Endothelial cell of umbilical vein (primary cell): ENCODE measurements around the gene CEP350. TPM values are rescaled to one million over a fixed set of nuclear protein-coding genes. Genes with fewer than 3 reads are reported as not detected.

ENCODE experiments used
- BruUV-seq: library from RNA; stranded (reverse); fragments of 400-500 nt; replicated peaks from 2 replicates; lab custom pipeline; 2021; lab: Mats Ljungman, UMichigan
- CTCF ChIA-PET: fragments of 300-600, 350-600 bp; sonication (Branson Sonifier 250); formaldehyde crosslinking; loops from one replicate; lab custom pipeline; 2021; ENCODE audit warnings: antibody characterized with exemption, inconsistent platforms; lab: Charles Lee
- POLR2A ChIA-PET: fragments of 300-600, 350-600 bp; sonication (Branson Sonifier 250); formaldehyde crosslinking; loops from one replicate; lab custom pipeline; 2021; ENCODE audit warnings: antibody characterized with exemption, inconsistent platforms; lab: Charles Lee
- DNase-seq: peaks from one replicate; pipeline ENCODE4 v3.0.0-alpha.2; 2011; ENCODE audit warnings: low read depth, low spot score
- FAIRE-seq: peaks from 2 replicates; lab custom pipeline; 2011; peaks lifted over from hg19 to GRCh38; lab: Jason Lieb, UNC
- H2AFZ ChIP-seq: 2 replicates; pipeline ENCODE4 v1.6.0; 2012; ENCODE audit warnings: low read depth, low read length, control low read depth, inconsistent platforms
- H3K27ac ChIP-seq: 2 replicates; pipeline ENCODE4 v1.5.1; 2011; ENCODE audit warnings: low read depth, mild to moderate bottlenecking, control low read depth, low read length, moderate library complexity; ENCODE audit not compliant: insufficient read depth
- H3K27me3 ChIP-seq, 2 experiments: 2 replicates each; pipeline versions ENCODE4 v1.6.0 to v1.6.1; 2011; ENCODE audit warnings: low read length in 2 of 2, mixed read lengths in 1 of 2; ENCODE audit not compliant: control insufficient read depth in 2 of 2, insufficient read depth in 2 of 2
- H3K36me3 ChIP-seq, 2 experiments: 2 replicates in 1 of 2; 3 replicates in 1 of 2; pipeline ENCODE4 v1.5.1; 2011; ENCODE audit warnings: low read length in 2 of 2, mild to moderate bottlenecking in 1 of 2, moderate library complexity in 1 of 2; ENCODE audit not compliant: control insufficient read depth in 2 of 2, insufficient read depth in 2 of 2; ENCODE audit errors: extremely low read depth in 1 of 2
- H3K4me1 ChIP-seq: 3 replicates; pipeline ENCODE4 v1.5.1; 2011; ENCODE audit warnings: mild to moderate bottlenecking, low read length; ENCODE audit not compliant: control insufficient read depth, insufficient read depth; ENCODE audit errors: extremely low read depth
- H3K4me2 ChIP-seq: 2 replicates; pipeline ENCODE4 v1.6.1; 2011; ENCODE audit warnings: low read length, control low read depth, mixed read lengths; ENCODE audit not compliant: insufficient read depth
- H3K4me3 ChIP-seq, 3 experiments: fragments of 200-600 bp in 1 of 3; sonication (generic), shearing (Covaris generic) in 1 of 3; replicated peaks in 1 of 3; 2 replicates each; pipeline ENCODE4 v1.5.1; 2011 to 2016; ENCODE audit warnings: control low read depth in 3 of 3, low read length in 3 of 3, mild to moderate bottlenecking in 2 of 3, inconsistent platforms in 1 of 3, low read depth in 1 of 3, moderate library complexity in 1 of 3; ENCODE audit not compliant: insufficient read depth in 1 of 3
- H3K79me2 ChIP-seq: 2 replicates; pipeline ENCODE4 v1.6.0; 2012; ENCODE audit warnings: low read length, inconsistent platforms; ENCODE audit not compliant: control insufficient read depth, insufficient read depth
- H3K9ac ChIP-seq: replicated peaks from 2 replicates; pipeline ENCODE3; 2011; ENCODE audit warnings: low read length, control low read depth; ENCODE audit not compliant: insufficient read depth; ENCODE audit errors: extremely low read depth
- H3K9me1 ChIP-seq: replicated peaks from 3 replicates; pipeline ENCODE4 v1.6.0; 2011; ENCODE audit warnings: mild to moderate bottlenecking, low read length; ENCODE audit not compliant: control insufficient read depth, insufficient read depth; ENCODE audit errors: extremely low read depth
- H3K9me3 ChIP-seq: replicated peaks from 2 replicates; pipeline ENCODE4 v1.5.1; 2012; ENCODE audit warnings: low read length, inconsistent platforms; ENCODE audit not compliant: control insufficient read depth, insufficient read depth
- H4K20me1 ChIP-seq: replicated peaks from 2 replicates; pipeline ENCODE3; 2011; ENCODE audit warnings: mild to moderate bottlenecking, low read length; ENCODE audit not compliant: control insufficient read depth, insufficient read depth; ENCODE audit errors: extremely low read depth
- CTCF ChIP-seq, 2 donors: IDR thresholded peaks; 1 replicate in 1 of 2; 2 replicates in 1 of 2; pipeline ENCODE4 v1.5.1; 2011; ENCODE audit warnings: low read length in 2 of 2, mild to moderate bottlenecking in 2 of 2, moderate library complexity in 2 of 2, control low read depth in 1 of 2, inconsistent platforms in 1 of 2, low read depth in 1 of 2; ENCODE audit not compliant: insufficient read depth in 1 of 2; ENCODE audit errors: extremely low read depth in 1 of 2
- EZH2 ChIP-seq: IDR thresholded peaks from 2 replicates; pipeline ENCODE4 v1.6.1; 2012; ENCODE audit warnings: borderline replicate concordance, low read depth, mild to moderate bottlenecking, moderate library complexity, low read length, inconsistent platforms; ENCODE audit not compliant: severe bottlenecking
- FOS ChIP-seq: IDR thresholded peaks from 2 replicates; pipeline ENCODE4 v1.6.1; 2011; ENCODE audit warnings: mild to moderate bottlenecking, low read length, moderate library complexity, borderline replicate concordance; ENCODE audit not compliant: insufficient read depth
- GATA2 ChIP-seq: IDR thresholded peaks from 2 replicates; pipeline ENCODE4 v1.7.0; 2011; ENCODE audit warnings: low read depth, mild to moderate bottlenecking, moderate library complexity, mixed read lengths, low read length; ENCODE audit not compliant: insufficient read length, insufficient read depth
- JUN ChIP-seq: IDR thresholded peaks from 2 replicates; pipeline ENCODE4 v1.6.1; 2011; ENCODE audit warnings: borderline replicate concordance, low read depth; ENCODE audit not compliant: insufficient read length, insufficient read depth
- MAX ChIP-seq: IDR thresholded peaks from 2 replicates; pipeline ENCODE4 v1.6.1; 2011; ENCODE audit not compliant: insufficient read depth, insufficient read length
- MYC ChIP-seq: IDR thresholded peaks from one replicate; pipeline ENCODE4 v1.6.1; 2011; ENCODE audit warnings: mild to moderate bottlenecking, low read depth, low read length
- POLR2A ChIP-seq: IDR thresholded peaks from 2 replicates; pipeline ENCODE4 v1.6.1; 2012; ENCODE audit warnings: low read depth, mild to moderate bottlenecking, control low read depth, low read length
- POLR2AphosphoS5 ChIP-seq: IDR thresholded peaks from 2 replicates; pipeline ENCODE4 v1.6.1; 2012; ENCODE audit warnings: low read depth, mild to moderate bottlenecking, control low read depth, low read length, moderate library complexity; ENCODE audit not compliant: insufficient read depth
- dilution Hi-C: fragments of 300-500 bp; cut with MboI; formaldehyde crosslinking; loops from one replicate; pipeline ENCODE4 v1.15.0; 2019; ENCODE audit warnings: low sequenced_read_pairs; ENCODE audit not compliant: extremely low pct_ligation_motif_present
- intact Hi-C: fragments of 100-400 bp; cut with micrococcal nuclease; formaldehyde crosslinking; loops from one replicate; pipeline ENCODE4 v1.10.0; 2022
- polyA plus RNA-seq, 4 experiments: library from polyadenylated mRNA; depleted of rRNA in 3 of 4; stranded (reverse) in 3 of 4; unstranded in 1 of 4; fragments of >200 nt; gene quantifications; 2 replicates each; pipeline versions ENCODE4 v1.2.1 to v1.2.3, GENCODE V29; 2011 to 2012; ENCODE audit warnings: missing spikeins in 1 of 4
- total RNA-seq: library from RNA; stranded (reverse); gene quantifications from 2 replicates; pipeline ENCODE4 v1.2.3, GENCODE V29; 2021

Gene CEP350
- total and polyA plus RNA-seq, 2 donors (not counting 3 experiments of a cell fraction or from before 2014, with no cell fraction given) = 4.8 to 30.1 TPM

GRCh38 chr1:179951383-179952144 lies 3.0 kb upstream of the CEP350 start:
- intact Hi-C loops = no loop called here
- DNase-seq (no peak), FAIRE-seq (no peak)
- Histone ChIP-seq H3K9me1 (no peaks in the 10 kb centered on the region), H3K4me3 (no peak overlapping the region), H3K9me3 (no peaks in the 10 kb centered on the region), H3K4me2 (no peak overlapping the region), H4K20me1 (no peaks in the 10 kb centered on the region), H3K4me1 (peaks cover 25% of the 10 kb centered on the region), H3K36me3 (no peaks in the 10 kb centered on the region), H3K79me2 (peaks cover 17% of the 10 kb centered on the region), H2AFZ (no peak overlapping the region), H3K9ac (no peak overlapping the region), H3K27me3 (no peaks in the 10 kb centered on the region), H3K27ac (no peak overlapping the region)
- POLR2A ChIA-PET = no interaction called here
- TF ChIP-seq JUN (no peak), MAX (no peak), GATA2 (no peak), EZH2 (no peak), POLR2AphosphoS5 (no peak), MYC (no peak)
- BruUV-seq = no TSS peak
- CTCF ChIA-PET = no interaction called here
- dilution Hi-C loops = no loop called here

DNA sequence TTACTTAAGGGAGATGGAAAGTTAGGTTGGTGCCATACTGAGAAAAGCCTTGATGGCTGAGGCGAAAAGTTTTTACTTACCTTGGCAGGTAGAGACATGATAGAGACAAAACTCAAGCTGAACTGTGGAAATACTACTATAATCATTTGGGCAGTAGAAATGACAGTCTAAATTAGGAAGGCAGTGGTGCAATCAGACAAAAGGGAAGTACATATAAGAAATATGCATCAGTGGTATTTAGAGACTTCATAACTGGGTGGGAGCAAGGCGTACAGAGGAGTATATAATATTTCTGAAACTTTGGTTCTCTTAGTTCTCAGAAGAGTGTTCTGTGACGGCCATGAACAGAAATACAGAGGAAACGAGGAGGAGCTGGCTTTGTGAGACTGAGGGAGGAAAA lies 2.4 kb upstream of the CEP350 start:
- intact Hi-C loops = no loop called here

More for the DNA sequence above, 2.4 kb upstream of the CEP350 start:
- Histone ChIP-seq H3K36me3 (no peaks in the 10 kb centered on the region), H3K4me1 (peaks cover 25% of the 10 kb centered on the region), H4K20me1 (no peaks in the 10 kb centered on the region), H3K79me2 (peaks cover 22% of the 10 kb centered on the region), H3K9me3 (no peaks in the 10 kb centered on the region), H3K9me1 (no peaks in the 10 kb centered on the region), H3K27me3 (no peaks in the 10 kb centered on the region), H3K4me2 (no peak overlapping the region), H3K9ac (no peak overlapping the region), H2AFZ (no peak overlapping the region), H3K27ac (no peak overlapping the region), H3K4me3 (no peak overlapping the region)
- FAIRE-seq = no peak
- dilution Hi-C loops = no loop called here
- DNase-seq = no peak
- CTCF ChIA-PET = no interaction called here
- no TSS peak for BruUV-seq
- POLR2A ChIA-PET = no interaction called here
- no peak for TF ChIP-seq EZH2
- TF ChIP-seq FOS = no peak
- no peak for TF ChIP-seq MYC
- no peak for TF ChIP-seq POLR2AphosphoS5
- no peak for TF ChIP-seq GATA2
- no peak for TF ChIP-seq CTCF (IDR thresholded peaks at IDR 0.05; ENCODE audit: extremely low read depth in 1 of 2, insufficient read depth in 1 of 2, low read depth in 1 of 2, low read length in 2 of 2)
- TF ChIP-seq POLR2A = no peak
